T47D (cell line): ENCODE measurements around the gene BCKDK.

Source experiments
- DNase-seq, 2 experiments: peaks; one replicate each; pipeline versions ENCODE4 v3.0.0 to v3.0.0-alpha.2; 2011 to 2012; ENCODE audit warnings: low read depth in 1 of 2, low spot score in 1 of 2
- JUND ChIP-seq: IDR thresholded peaks from 2 replicates; pipeline ENCODE4 v1.6.1; 2012; ENCODE audit warnings: low read depth
- in situ Hi-C: cut with HindIII; loops from 2 replicates; pipeline ENCODE4 v1.10.0; 2016; ENCODE audit warnings: low sequenced_read_pairs, low pct_unique_long_range_greater_than_20kb

The BCKDK gene

DNA sequence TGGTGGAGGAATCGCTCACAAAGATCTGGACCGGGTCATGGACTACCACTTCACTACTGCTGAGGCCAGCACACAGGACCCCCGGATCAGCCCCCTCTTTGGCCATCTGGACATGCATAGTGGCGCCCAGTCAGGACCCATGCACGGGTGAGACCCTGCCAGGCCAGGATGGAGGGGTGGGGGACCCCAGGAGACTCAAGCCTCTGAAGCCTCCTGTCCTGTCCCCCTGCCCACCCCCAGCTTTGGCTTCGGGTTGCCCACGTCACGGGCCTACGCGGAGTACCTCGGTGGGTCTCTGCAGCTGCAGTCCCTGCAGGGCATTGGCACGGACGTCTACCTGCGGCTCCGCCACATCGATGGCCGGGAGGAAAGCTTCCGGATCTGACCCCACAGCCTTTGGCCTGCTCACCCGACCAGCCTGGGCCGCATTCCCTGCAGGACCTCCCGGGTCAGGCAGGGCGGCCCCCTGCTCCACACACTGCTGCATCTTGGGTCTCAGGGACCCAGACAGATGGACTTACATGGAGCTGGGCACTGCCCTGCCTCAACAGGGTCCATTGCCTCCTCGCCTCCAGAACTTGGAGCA, 3.8 kb downstream of the BCKDK start:
- in situ Hi-C loops = no loop called here
- DNase-seq = no peak
- TF ChIP-seq JUND = no peak

DNA sequence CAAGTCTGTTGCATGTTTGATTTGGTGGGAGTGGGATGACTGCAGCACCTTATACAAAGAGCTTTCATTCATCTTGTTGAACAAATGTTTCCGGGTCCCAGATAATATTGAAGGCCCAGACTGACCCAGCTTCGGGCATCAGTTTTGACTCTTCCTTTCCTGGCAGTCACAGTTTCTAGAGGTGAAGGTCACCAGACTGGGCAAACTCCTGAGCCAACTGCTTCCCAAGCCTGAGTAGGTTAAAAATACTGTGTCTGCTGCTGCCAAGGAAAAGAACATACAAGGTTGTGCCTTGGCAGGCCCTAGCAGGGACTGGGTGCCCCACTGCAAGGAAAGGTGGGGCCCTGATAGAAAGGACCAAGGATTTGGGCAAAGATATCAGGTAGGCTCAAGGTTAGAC, 4.5 kb downstream of the BCKDK start:
- no peak for DNase-seq
- in situ Hi-C loops = no loop called here
- TF ChIP-seq JUND = no peak

DNA sequence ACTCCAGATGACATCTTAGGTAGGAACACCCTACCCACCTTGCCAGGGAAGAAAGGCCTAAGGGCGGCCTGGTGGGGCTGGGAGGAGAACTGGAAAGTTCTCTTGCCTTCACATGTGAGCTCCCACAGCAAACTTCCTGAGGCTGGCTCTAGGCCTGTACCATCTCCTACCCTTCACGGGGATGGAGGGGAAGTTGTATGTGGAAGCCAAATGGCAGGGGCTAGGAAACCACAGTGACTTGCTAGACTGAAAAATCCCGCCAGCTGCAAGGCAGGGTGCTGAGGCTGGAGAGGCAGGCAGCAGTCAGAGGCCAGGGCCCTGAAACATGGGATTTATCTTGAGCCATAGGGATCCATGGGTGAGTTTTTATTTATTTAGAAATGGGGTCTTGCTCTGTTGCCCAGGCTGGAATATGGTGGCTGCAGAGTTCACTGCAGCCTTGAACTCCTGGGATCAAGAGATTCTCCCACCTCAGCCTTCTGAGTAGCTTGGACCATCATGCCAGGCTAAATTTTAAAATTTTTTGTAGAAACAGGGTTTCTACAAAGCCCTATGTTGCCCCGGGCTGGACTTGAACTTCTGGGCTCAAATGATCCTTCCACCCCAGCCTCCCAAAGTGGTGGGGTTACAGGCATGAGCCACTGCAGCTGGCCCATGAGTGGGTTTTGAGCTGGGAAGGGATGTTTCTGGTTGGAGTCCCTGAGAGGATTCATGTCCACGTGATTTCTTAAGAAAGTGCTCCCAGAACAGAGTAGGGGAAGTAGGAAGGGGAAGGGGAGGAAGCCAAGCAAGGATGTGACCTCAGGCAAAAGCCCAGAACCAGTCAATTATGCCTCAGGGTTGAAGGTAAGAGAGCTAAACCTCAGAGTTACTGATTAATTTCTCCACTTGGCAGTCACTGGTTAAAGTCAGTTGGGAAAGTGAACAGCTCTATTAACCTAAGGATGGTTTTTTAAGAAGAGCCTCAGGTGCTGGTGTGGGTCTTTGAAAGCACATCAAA, 5.2 kb downstream of the BCKDK start:
- no peak for TF ChIP-seq JUND
- in situ Hi-C loops = no loop called here
- DNase-seq = peak in 1 of 2 experiments; percentile 4

DNA sequence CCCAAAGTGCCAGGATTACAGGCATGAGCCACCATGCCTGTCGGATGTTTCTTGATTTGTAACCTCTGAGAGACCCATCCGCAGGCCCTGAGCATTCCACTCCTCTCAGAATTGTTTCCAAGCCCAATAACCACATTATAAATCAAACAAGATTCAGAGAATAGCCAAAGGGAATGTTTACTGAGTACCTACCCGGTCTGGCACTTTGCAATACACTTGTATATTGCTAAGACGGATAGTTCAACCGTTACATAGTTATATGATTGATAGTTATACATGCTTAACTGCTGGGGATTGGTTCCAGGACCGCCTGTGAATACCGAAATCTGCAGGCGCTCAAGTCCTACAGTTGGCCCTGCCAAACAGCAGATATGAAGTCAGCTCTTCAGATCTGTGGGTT, 6.3 kb downstream of the BCKDK start:
- peak; percentile 35 to 45 for DNase-seq
- no peak for TF ChIP-seq JUND
- in situ Hi-C loops = no loop called here

DNA sequence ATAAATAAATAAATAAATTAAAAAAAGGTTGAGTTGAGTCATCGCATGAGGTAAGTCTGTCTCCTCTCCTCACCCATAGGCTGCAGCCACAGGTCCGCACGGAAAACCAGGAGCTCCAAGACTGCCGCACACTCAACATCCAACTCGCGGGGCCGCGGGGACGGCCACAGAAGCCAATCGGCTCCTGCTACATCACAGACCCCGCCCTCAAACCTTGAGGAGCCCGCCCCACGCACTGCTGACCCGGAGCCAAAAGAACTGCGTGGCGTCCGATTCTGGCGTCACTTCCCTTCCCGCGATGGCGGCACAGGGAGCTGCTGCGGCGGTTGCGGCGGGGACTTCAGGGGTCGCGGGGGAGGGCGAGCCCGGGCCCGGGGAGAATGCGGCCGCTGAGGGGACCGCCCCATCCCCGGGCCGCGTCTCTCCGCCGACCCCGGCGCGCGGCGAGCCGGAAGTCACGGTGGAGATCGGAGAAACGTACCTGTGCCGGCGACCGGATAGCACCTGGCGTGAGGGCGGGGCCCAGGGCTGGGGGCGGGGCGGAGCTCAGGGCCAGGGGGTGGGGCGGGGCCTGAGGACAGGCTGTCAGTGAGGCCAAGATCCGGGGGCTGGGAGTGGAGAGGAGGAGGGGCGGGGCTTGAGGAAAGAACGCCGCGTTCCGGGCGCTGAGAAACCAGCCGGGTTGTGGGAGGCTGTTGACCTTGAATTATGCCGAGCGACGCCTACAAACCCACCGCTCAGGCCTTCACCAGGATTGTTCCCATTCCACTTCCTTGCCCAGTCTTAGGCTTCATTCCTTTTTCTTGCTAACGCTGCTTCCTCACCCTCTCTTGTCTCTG, 9.4 kb downstream of the BCKDK start, which contains the start of gene KAT8:
TSS of gene KAT8 (plus strand) at position 281 of the 839 bp plus-strand sequence. CDS start at position 299, 18 bp downstream.
- DNase-seq = peak; percentile 94 to 99
- TF ChIP-seq JUND = no peak
- in situ Hi-C loops = no loop called here

DNA sequence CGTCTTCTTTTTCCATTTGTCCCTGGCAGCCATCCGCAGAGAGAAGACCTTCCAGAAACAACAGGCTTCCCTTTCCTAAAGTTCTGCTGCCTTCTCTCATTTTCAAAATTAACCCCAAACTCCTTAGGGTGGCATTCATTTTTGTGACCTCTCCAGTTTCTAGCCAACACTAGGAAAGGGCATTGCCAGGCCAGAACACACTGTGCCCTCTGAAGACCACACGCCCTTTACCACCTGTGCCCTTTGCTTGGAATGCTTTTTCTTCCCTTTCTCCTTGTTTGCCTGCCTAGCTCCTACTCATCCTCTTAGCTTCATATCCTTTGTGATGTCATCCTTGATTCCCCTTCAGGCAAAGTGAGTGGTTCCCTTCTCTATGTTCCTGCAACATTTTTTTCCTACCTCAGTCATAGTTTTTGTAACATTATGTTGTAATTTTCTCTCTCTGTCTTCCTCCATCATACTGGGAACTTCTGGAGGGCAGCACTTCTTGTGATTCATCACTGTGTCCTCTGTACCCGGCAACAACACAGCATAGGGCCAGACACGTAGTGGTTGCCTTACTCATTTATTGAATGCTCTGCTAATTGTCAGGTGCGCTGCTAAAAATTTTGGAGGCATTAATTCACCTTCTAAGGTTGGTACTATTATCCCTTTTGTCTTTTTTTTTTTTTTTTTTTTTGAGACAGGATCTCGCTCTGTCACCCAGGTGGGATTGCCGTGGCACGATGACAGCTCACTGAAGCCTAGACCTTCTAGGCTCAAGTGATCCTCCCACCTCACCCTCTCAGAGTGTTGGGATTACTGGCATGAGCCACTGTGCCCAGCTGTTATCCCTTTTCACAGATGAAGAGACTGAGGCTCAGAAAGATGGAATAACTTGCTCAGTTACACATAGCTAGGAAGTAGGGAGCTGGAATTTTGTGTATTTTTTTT, 10.3 kb downstream of the BCKDK start:
- peak in 1 of 2 experiments; percentile 0 for DNase-seq
- in situ Hi-C loops = no loop called here
- no peak for TF ChIP-seq JUND

DNA sequence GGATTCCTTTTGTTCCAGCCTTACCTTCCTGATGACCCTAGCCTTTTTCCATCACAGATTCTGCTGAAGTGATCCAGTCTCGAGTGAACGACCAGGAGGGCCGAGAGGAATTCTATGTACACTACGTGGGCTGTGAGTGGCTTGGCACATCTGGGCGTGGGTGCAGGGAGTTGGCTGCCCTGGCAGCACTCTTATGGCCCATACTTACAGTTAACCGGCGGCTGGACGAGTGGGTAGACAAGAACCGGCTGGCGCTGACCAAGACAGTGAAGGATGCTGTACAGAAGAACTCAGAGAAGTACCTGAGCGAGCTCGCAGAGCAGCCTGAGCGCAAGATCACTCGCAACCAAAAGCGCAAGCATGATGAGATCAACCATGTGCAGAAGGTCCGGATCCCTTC, 11.9 kb downstream of the BCKDK start:
- in situ Hi-C loops = no loop called here
- no peak for DNase-seq

DNA sequence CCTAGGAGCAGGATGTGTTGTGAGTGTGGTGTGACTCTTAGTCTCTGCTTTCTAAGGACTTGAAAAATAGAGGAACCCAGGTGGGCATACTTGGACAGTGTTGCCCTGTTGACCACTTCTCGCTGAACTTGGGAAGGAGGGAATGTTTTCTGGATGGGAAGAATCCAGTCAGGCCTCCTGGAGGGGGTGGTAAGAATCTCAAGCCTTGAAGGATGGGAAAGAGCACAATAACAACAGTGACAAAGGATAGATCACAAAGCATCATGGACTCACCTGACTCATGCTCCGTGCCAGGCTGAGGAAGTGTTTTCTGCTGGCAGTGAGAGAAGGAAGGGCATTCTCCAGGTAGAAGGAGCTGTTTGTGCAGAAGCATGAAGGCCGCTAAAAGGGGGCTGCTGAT, 17.7 kb downstream of the BCKDK start:
- in situ Hi-C loops = no loop called here
- no peak for TF ChIP-seq JUND

More for the DNA sequence above, 11.9 kb downstream of the BCKDK start:
- no peak for TF ChIP-seq JUND

DNA sequence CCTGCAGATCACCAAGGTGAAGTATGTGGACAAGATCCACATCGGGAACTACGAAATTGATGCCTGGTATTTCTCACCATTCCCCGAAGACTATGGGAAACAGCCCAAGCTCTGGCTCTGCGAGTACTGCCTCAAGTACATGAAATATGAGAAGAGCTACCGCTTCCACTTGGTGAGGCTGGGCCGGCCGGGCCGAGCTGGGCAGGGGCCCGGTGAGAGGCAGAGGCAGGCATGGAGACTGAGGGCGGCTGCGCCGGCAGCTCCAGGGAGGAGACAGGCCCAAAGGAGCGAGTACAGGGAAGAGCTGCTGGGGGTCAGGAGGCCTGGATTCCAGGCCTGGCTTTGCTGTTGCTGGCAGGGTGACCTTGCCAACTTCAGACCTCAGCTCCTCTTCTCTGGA, 19.0 kb downstream of the BCKDK start:
- DNase-seq = no peak
- no peak for TF ChIP-seq JUND
- in situ Hi-C loops = no loop called here

More for the DNA sequence above, 17.7 kb downstream of the BCKDK start:
- DNase-seq = no peak

DNA sequence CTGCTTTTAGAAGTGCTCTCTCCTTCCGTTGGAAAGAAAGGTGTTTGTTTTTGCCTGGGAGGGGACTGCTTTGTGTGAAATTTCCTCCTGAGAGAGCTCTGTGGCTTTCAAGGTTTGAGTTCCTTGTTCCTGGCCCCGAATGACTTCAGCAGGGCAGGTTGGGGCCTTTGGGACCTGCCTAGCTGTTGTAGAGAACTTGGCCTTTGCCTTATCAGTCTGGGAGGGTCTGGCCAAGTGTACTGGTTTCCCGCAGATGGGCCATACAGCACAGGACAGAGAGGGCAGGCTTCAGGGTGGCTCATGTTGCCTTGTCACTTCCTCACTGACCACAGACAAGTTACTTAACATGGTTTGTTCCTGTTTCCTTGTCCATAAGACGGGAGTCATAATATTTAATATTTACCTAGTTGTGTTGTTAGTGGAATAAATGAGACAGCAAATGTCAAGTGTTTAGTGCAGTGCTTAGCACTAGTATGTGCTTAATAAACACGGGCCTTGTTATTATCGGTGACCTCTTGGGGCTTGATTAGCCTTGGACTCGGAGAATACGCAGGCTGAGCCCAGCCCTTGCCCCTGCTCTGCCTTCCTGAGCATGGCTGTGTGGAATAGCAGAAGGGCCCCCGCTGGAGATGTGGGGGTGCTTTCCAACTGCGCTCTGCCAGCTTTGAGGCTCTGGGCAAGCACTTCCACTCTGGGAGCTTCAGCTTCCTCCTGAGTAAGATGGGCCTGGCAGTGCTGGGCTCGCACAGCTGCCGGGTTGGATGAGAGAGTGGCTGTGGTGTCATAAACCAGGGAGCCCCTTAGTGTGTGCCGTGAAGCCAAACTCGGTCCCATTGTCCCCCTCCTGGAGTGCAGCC, 20.8 kb downstream of the BCKDK start:
- no peak for TF ChIP-seq JUND
- in situ Hi-C loops = no loop called here

More for the DNA sequence above, 20.8 kb downstream of the BCKDK start:
- DNase-seq = peak in 1 of 2 experiments; percentile 82
